Measurements from ENCODE around the gene DUSP7.

Gene DUSP7

DNA sequence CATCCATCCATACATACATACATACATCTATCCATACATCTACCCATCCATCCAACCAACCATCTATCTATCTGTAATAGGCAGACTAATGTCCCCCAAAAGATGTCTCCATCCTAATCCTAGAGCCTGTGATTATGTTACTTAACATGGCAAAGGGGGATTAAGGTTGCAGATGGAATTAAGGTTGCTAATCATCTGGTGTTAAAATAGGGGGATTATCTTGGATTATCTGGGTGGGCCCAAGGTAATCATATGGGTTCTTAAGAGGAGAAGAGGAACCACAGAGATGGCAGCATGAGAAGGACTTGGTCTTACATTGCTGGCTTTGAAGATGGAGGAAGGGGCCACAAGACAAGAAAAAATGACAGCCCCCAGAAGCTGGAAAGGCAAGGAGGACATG is 45.9 kb downstream of the DUSP7 start:
- DNase-seq (ENCODE audit: low read depth in 2 of 3, low spot score in 2 of 3) = no peak

DNA sequence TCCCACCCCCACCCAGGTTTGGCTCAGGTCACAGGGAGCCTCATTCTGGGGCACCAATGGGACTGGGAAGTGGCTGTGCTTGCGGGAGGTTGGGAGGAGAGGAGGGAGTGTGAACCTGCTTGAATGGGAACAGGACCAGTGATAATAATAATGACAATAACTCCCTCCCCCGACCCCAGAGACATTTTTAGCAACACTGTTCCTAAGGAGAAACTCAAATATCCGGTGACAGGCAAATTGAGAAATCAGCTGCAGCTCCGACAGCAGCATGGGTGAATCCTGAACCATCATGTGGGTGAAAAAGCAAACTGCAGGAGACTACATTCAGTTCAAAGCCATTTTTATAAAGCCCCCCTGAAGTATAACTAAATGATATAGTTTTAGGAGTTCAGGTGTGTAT is 49.1 kb downstream of the DUSP7 start:
- no peak for DNase-seq (ENCODE audit: low read depth in 2 of 3, low spot score in 2 of 3)

DNA sequence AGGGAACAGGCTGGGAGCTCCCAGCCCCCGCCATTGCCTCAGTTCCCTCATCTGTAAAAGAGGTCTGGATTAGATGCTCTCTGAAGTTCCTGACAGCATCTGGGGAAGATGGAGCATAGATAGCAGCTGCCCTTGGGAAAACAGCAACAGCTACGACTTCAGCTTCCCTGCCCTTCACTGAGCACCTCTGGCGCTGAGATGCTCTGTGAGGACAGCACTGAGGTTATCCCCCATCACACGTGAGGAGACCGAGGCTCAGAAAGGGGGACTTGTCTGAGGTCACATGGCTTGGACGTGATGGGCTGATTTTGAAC is 49.6 kb downstream of the DUSP7 start:
- no peak for DNase-seq (ENCODE audit: low read depth in 2 of 3, low spot score in 2 of 3)

DNA sequence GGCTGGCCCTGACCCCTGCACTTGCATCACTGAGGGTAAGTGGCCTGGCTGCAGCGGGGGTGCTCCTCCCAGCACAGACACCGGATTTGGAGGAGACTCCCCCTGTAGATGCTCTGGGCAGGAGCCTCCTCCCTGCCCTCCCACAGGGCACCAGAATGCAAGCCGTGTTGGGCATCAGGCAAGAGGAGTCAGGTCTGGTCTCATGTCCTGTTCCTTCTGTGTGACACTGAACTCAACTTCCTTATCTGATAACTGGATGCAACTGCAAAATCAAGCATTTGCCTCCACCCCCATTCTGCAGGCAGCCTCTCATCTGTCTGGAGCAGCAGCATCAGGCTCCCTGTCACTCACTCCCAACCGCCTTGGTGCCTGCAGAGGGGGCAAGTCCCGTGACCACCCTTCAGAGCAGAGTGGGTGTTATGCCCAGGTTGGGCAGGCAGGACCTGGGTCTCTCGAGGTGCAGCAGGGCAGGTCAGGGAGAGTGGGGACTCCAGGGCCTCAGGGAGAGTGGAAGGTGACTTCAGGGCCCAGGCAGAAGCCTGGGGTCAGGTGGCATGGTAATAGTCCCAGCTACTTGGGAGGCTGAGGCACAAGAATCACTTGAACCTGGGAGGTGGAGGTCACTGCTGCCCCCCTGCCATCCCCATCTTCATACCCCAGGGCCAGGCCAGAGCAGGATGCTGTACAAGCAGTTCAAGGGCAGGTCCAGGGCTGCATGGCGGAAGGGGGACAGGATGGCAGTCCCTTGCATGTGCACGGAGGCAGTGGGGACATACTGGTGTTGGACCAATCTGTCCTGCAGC is 50.2 kb downstream of the DUSP7 start:
- no peak for DNase-seq (ENCODE audit: low read depth in 2 of 3, low spot score in 2 of 3)

DNA sequence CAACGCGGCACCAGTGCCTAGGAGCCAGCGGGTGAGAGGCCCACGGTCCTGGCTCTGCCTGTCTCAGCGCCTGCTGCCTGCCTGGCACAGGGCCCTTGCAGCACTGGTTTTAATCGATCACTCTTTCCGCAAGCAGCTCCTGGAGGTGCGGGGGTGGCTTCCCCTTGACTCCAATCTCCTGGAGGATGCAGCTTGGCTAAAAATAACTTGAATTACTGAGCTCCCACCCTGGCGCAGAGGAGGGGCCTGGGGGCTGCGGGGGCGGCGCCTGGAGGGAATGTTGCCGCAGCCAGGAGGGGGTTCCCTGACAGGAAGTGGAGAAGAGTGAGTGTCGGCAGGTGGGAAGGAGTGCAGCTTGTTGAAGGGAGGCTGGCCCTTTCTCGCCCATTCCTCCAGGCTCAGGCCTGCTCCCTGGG is 50.8 kb downstream of the DUSP7 start:
- no peak for DNase-seq (ENCODE audit: low read depth in 2 of 3, low spot score in 2 of 3)

DNA sequence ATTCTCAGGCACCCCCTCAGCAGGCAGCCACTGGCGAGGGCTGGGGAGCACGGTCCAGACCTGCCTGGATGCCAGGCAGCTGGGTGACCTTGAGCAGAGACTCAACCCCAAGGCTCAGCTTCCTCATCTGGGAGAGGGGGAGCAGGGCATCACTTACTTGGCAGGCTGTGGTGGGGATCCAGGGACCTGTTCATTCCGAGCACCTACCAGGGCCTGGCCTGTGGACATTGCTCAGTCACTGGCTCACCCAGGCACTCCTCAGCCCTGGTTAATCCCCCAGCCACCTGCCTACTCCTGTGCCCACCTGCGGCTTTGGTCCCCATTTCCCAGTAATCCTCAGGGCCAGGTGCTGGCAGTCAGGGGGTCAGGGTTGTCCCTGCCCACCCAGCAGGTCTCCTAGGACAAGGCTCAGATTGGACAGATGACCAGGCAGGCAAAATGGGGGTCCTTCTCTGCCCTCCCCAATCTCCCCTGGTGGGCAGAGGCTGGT is 51.4 kb downstream of the DUSP7 start:
- no peak for DNase-seq (ENCODE audit: low read depth in 2 of 3, low spot score in 2 of 3)

DNA sequence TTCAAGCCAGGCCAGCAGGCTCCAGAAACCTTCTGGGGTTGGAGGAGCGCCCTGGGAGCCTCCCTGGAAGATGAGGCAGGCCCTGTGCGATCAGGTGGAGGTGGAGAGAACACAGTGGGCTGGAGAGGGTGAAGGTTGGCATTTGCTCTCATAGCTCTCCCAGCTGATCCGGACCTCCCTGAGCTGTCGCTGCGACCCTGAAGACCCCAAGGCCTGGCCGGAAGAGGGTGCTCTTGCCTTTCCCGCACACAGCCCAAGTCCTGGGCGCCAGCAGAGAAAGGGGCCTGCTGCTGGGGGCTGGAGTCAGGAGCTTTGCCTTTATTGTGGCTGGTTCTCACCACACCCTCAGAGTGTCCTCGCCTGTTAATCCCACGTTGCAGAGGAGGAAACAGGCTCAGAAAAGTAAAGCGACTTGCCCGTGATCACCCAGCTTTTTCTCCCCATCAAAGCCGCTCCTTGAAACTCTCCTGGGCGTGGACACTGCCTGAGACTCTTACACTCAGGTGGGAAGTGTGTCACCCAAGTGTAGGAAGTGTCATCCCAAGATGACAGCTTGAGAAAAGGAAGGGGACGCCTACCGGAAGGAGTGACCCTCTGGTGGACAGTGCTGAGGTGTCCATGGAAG is 52.1 kb downstream of the DUSP7 start:
- no peak for DNase-seq (ENCODE audit: low read depth in 2 of 3, low spot score in 2 of 3)

DNA sequence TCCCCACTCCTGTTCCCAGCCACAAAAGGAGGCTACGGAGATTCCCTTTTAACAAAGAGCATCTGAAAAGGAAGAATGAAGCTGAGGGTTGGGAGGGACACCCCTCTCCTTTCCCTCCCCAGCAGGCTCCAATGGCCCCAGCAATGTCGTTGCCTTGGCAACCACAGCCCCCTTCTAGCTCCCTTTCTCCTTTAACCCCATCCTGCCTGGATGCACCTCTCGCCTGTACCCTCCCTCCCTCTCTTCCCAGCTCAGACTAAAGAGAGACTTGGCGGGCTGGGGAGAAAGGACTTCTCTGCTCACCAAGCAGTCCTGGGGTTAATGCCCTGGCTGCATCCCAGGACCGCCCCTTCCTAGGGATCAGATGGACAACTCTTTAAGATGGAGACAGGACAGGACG is 53.6 kb downstream of the DUSP7 start:
- no peak for DNase-seq (ENCODE audit: low read depth in 2 of 3, low spot score in 2 of 3)

DNA sequence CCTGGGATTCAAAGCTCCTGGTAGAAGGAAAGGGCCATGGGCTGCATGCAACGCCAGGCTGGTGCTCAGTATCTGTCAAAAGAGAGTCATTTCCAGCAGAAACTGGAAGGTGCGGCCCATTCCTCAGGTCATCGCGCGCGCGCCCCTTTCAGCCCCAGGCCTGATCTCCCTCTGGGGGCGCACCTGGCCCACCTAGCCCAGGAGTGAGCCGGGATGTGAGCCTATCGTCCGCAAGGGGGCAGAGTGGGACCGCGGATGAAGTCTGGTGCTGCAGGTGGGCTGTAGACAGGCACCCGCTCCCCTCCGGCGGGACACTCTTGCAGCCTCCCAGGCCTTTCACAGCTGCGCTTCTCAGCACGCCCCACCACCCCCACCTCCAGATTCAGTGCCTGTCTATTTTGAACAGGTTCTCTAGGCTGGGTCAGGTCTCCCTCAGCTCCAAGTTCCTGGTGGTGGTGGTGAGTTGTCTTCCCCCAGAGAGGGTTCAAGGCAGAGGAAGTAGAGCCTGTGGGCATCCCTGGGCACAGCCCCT is 54.9 kb downstream of the DUSP7 start:
- DNase-seq (ENCODE audit: low read depth in 2 of 3, low spot score in 2 of 3) = peak; percentile 62 to 85 (median 78)

DNA sequence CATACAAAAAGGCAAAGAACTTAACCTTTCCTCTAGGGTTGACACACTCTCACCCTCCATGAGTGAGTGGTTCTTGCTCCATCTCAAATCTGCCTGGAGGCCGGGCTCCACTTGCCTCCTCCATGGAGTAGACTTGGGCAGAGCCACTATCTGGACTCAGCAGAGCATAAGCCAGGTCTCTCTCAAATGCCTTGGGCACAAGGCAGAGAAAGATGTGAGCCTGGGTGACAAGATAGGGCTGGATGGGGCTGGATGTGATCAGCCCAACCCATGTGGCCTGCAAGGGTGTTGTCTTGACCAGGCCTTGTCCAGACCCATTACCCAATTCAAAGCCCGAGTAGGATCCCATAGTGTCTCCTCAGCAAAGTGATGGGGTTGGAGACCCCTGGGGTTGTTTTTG is 56.5 kb downstream of the DUSP7 start:
- DNase-seq (ENCODE audit: low read depth in 2 of 3, low spot score in 2 of 3) = no peak

All from activated CD8-positive, alpha-beta memory T cell treated with anti-CD3 and anti-CD28 coated beads for 48 hours (primary cell).